ENCODE measurements around the gene COG3.
A peak's percentile ranks its signal among the peaks of the same experiment; 100 is the strongest.

The COG3 gene

GRCh38 chr13:45545686-45546409, 81.1 kb downstream of the COG3 start:
- DNase-seq (ENCODE audit: low read depth in 3 of 3), result no peak

- DNase-seq (ENCODE audit: low read depth in 3 of 3), result no peak
These were observed 81.6 kb downstream of the COG3 start for GRCh38 chr13:45546410-45546765.

GRCh38 chr13:45548281-45548680, 83.5 kb downstream of the COG3 start:
- no peak for DNase-seq (ENCODE audit: low read depth in 3 of 3)

- DNase-seq (ENCODE audit: low read depth in 3 of 3), result no peak
These were observed 89.9 kb downstream of the COG3 start for GRCh38 chr13:45554604-45555109.

- peak in 1 of 3 donors; percentile 1 for DNase-seq (ENCODE audit: low read depth in 3 of 3)
These were observed 99.5 kb downstream of the COG3 start for GRCh38 chr13:45564133-45564776.

GRCh38 chr13:45565331-45565730, 100.6 kb downstream of the COG3 start:
- no peak for DNase-seq (ENCODE audit: low read depth in 3 of 3)

GRCh38 chr13:45575146-45575829, 110.5 kb downstream of the COG3 start:
- DNase-seq (ENCODE audit: low read depth in 3 of 3), result no peak

GRCh38 chr13:45575830-45576180, 111.1 kb downstream of the COG3 start:
- no peak for DNase-seq (ENCODE audit: low read depth in 3 of 3)

- no peak for DNase-seq (ENCODE audit: low read depth in 3 of 3)
These were observed 111.7 kb downstream of the COG3 start for GRCh38 chr13:45576466-45576865.

- no peak for DNase-seq (ENCODE audit: low read depth in 3 of 3)
These were observed 117.8 kb downstream of the COG3 start for GRCh38 chr13:45582408-45583076.

- DNase-seq (ENCODE audit: low read depth in 3 of 3), result no peak
These were observed 120.1 kb downstream of the COG3 start for GRCh38 chr13:45584816-45585215.
